ENCODE measurements around the gene C1orf159.

GRCh38 chr1:1065265-1065939, 50.5 kb downstream of the C1orf159 start:
- TF ChIP-seq, protein P1, sequence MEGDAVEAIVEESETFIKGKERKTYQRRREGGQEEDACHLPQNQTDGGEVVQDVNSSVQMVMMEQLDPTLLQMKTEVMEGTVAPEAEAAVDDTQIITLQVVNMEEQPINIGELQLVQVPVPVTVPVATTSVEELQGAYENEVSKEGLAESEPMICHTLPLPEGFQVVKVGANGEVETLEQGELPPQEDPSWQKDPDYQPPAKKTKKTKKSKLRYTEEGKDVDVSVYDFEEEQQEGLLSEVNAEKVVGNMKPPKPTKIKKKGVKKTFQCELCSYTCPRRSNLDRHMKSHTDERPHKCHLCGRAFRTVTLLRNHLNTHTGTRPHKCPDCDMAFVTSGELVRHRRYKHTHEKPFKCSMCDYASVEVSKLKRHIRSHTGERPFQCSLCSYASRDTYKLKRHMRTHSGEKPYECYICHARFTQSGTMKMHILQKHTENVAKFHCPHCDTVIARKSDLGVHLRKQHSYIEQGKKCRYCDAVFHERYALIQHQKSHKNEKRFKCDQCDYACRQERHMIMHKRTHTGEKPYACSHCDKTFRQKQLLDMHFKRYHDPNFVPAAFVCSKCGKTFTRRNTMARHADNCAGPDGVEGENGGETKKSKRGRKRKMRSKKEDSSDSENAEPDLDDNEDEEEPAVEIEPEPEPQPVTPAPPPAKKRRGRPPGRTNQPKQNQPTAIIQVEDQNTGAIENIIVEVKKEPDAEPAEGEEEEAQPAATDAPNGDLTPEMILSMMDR (IDR thresholded peaks at IDR 0.05; ENCODE audit: low read depth, low read length): no peak
- no peak for TF ChIP-seq EZH2phosphoT487 (IDR thresholded peaks at IDR 0.05; ENCODE audit: low read depth)
